Gastrocnemius medialis (tissue), 4 donors: Measurements from ENCODE around the gene SPOCD1.

Source experiments
- CTCF ChIP-seq, 5 experiments: fragments of 450-650 bp in 3 of 5; fragments of 200-600 bp in 2 of 5; sonication (generic) in 2 of 5; IDR thresholded peaks in 4 of 5; conservative IDR thresholded peaks in 1 of 5; 1 replicate in 4 of 5; 2 replicates in 1 of 5; pipeline ENCODE4 v1.5.1; 2016 to 2019; ENCODE audit warnings: antibody characterized with exemption in 5 of 5, mild to moderate bottlenecking in 3 of 5, moderate library complexity in 3 of 5
- POLR2A ChIP-seq, 2 donors: fragments of 450-650 bp; IDR thresholded peaks; one replicate each; pipeline ENCODE4 v1.6.1; 2017; ENCODE audit warnings: antibody characterized with exemption in 2 of 2, mild to moderate bottlenecking in 2 of 2, moderate library complexity in 2 of 2

GRCh38 chr1:31822766-31823165, 6.9 kb upstream of the SPOCD1 start:
- TF ChIP-seq CTCF (IDR thresholded peaks at IDR 0.05 in 4 of 5, conservative IDR thresholded peaks at IDR 0.05 in 1 of 5) (no peak), POLR2A (IDR thresholded peaks at IDR 0.05) (no peak)
